GM20431 (cell line): Measurements from ENCODE around the gene ATG101.

Experiments used
- in situ Hi-C: fragments of 300-500 bp; cut with MseI, MboI; formaldehyde crosslinking; loops from one replicate; pipeline ENCODE4 v1.15.0; 2020; ENCODE audit warnings: low sequenced_read_pairs; ENCODE audit not compliant: unreplicated experiment

Gene ATG101

GRCh38 chr12:52041035-52041434 is 28.7 kb upstream of the ATG101 start:
- in situ Hi-C loops: no loop called here

- in situ Hi-C loops: no loop called here
Observed at GRCh38 chr12:52041695-52042123, 28.1 kb upstream of the ATG101 start.

GRCh38 chr12:52042706-52043385 is 26.9 kb upstream of the ATG101 start:
- in situ Hi-C loops: no loop called here

GRCh38 chr12:52043386-52044212 is 26.2 kb upstream of the ATG101 start:
- in situ Hi-C loops: no loop called here

GRCh38 chr12:52044292-52044983 is 25.3 kb upstream of the ATG101 start:
- in situ Hi-C loops: no loop called here

- in situ Hi-C loops: no loop called here
Observed at GRCh38 chr12:52045794-52046199, 24.0 kb upstream of the ATG101 start.

- in situ Hi-C loops: no loop called here
Observed at GRCh38 chr12:52046859-52047258, 22.9 kb upstream of the ATG101 start.

GRCh38 chr12:52049286-52049685 is 20.5 kb upstream of the ATG101 start:
- in situ Hi-C loops: no loop called here

GRCh38 chr12:52049688-52050087 is 20.1 kb upstream of the ATG101 start:
- in situ Hi-C loops: no loop called here

GRCh38 chr12:52050116-52050757 is 19.5 kb upstream of the ATG101 start:
- in situ Hi-C loops: no loop called here

- in situ Hi-C loops: no loop called here
Observed at GRCh38 chr12:52050758-52051541, 18.8 kb upstream of the ATG101 start, which contains the start of gene NR4A1. Gene NR4A1, plus strand, starts transcription at chr12:52051442. Its CDS starts 2,887 bp downstream, at chr12:52054329.

GRCh38 chr12:52052468-52053186 is 17.2 kb upstream of the ATG101 start:
- in situ Hi-C loops: no loop called here

- in situ Hi-C loops: no loop called here
Observed at GRCh38 chr12:52053536-52054209, 16.1 kb upstream of the ATG101 start.

- in situ Hi-C loops: no loop called here
Observed at GRCh38 chr12:52054231-52054832, 15.4 kb upstream of the ATG101 start.

GRCh38 chr12:52054833-52055730 is 14.7 kb upstream of the ATG101 start:
- in situ Hi-C loops: no loop called here

- in situ Hi-C loops: no loop called here
Observed at GRCh38 chr12:52055731-52056711, 13.8 kb upstream of the ATG101 start.
